Measurements from ENCODE around the gene BRD2.

Gene BRD2

GRCh38 chr6:32974541-32975308 lies 6.3 kb downstream of the BRD2 start:
- Mint-ChIP-seq H3K4me3 (peak overlapping the region; percentile 97), H3K9me3 (no peaks in the 10 kb centered on the region), H3K27me3 (no peaks in the 10 kb centered on the region), H3K27ac (peak overlapping the region; percentile 81), H3K36me3 (peaks cover 63% of the 10 kb centered on the region), H3K4me1 (peaks cover 39% of the 10 kb centered on the region)

GRCh38 chr6:32975886-32976285 lies 7.5 kb downstream of the BRD2 start:
- Mint-ChIP-seq H3K27me3 (no peaks in the 10 kb centered on the region), H3K4me1 (peaks cover 44% of the 10 kb centered on the region), H3K27ac (peak overlapping the region; percentile 32), H3K9me3 (no peaks in the 10 kb centered on the region), H3K36me3 (peaks cover 66% of the 10 kb centered on the region), H3K4me3 (peak overlapping the region; percentile 97)

DNA sequence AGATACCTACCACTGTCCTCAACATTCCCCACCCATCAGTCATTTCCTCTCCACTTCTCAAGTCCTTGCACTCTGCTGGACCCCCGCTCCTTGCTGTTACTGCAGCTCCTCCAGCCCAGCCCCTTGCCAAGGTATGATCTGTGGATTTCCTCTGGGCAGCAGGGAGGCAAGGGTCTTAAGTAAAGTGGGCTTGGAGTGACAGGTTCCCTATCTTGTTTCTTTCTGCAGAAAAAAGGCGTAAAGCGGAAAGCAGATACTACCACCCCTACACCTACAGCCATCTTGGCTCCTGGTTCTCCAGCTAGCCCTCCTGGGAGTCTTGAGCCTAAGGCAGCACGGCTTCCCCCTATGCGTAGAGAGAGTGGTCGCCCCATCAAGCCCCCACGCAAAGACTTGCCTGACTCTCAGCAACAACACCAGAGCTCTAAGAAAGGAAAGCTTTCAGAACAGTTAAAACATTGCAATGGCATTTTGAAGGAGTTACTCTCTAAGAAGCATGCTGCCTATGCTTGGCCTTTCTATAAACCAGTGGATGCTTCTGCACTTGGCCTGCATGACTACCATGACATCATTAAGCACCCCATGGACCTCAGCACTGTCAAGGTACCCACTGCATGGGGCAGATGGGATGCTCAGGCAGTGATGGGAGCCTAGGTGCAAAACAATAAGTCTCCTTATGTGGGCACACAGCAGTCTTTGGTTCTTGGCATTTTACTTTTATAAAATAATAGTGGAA lies 8.1 kb downstream of the BRD2 start:
- H3K4me3 Mint-ChIP-seq, result peak overlapping the region; percentile 97
- H3K4me1 Mint-ChIP-seq, result peaks cover 44% of the 10 kb centered on the region
- H3K27ac Mint-ChIP-seq, result peak overlapping the region; percentile 80
- peaks cover 61% of the 10 kb centered on the region for H3K36me3 Mint-ChIP-seq
- no peaks in the 10 kb centered on the region for H3K9me3 Mint-ChIP-seq
- no peaks in the 10 kb centered on the region for H3K27me3 Mint-ChIP-seq

- Mint-ChIP-seq H3K4me3 (peak overlapping the region; percentile 47), H3K27ac (peak overlapping the region; percentile 91), H3K36me3 (peaks cover 62% of the 10 kb centered on the region), H3K27me3 (no peaks in the 10 kb centered on the region), H3K4me1 (peaks cover 49% of the 10 kb centered on the region), H3K9me3 (no peaks in the 10 kb centered on the region)
Observed at GRCh38 chr6:32977272-32977952, 9.0 kb downstream of the BRD2 start.

GRCh38 chr6:32977953-32978324 lies 9.5 kb downstream of the BRD2 start:
- no peaks in the 10 kb centered on the region for H3K27me3 Mint-ChIP-seq
- peak overlapping the region; percentile 47 for H3K4me3 Mint-ChIP-seq
- no peaks in the 10 kb centered on the region for H3K9me3 Mint-ChIP-seq
- H3K36me3 Mint-ChIP-seq, result peaks cover 57% of the 10 kb centered on the region
- peaks cover 51% of the 10 kb centered on the region for H3K4me1 Mint-ChIP-seq
- peak overlapping the region; percentile 91 for H3K27ac Mint-ChIP-seq

- Mint-ChIP-seq H3K27ac (peak overlapping the region; percentile 62), H3K4me1 (peaks cover 68% of the 10 kb centered on the region), H3K4me3 (peak overlapping the region; percentile 15), H3K9me3 (no peaks in the 10 kb centered on the region), H3K36me3 (peaks cover 39% of the 10 kb centered on the region), H3K27me3 (no peaks in the 10 kb centered on the region)
Observed at GRCh38 chr6:32979720-32980487, 11.5 kb downstream of the BRD2 start.

DNA sequence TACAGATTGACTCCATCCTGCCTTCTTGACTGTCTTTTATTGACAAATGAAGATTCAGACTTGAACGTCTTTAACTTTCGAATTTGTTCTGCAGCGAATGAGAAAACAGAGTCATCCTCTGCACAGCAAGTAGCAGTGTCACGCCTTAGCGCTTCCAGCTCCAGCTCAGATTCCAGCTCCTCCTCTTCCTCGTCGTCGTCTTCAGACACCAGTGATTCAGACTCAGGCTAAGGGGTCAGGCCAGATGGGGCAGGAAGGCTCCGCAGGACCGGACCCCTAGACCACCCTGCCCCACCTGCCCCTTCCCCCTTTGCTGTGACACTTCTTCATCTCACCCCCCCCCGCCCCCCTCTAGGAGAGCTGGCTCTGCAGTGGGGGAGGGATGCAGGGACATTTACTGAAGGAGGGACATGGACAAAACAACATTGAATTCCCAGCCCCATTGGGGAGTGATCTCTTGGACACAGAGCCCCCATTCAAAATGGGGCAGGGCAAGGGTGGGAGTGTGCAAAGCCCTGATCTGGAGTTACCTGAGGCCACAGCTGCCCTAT lies 12.2 kb downstream of the BRD2 start:
- no peaks in the 10 kb centered on the region for H3K27me3 Mint-ChIP-seq
- H3K27ac Mint-ChIP-seq, result peak overlapping the region; percentile 55
- peaks cover 67% of the 10 kb centered on the region for H3K4me1 Mint-ChIP-seq
- peaks cover 32% of the 10 kb centered on the region for H3K36me3 Mint-ChIP-seq
- H3K4me3 Mint-ChIP-seq, result no peak overlapping the region
- H3K9me3 Mint-ChIP-seq, result no peaks in the 10 kb centered on the region

DNA sequence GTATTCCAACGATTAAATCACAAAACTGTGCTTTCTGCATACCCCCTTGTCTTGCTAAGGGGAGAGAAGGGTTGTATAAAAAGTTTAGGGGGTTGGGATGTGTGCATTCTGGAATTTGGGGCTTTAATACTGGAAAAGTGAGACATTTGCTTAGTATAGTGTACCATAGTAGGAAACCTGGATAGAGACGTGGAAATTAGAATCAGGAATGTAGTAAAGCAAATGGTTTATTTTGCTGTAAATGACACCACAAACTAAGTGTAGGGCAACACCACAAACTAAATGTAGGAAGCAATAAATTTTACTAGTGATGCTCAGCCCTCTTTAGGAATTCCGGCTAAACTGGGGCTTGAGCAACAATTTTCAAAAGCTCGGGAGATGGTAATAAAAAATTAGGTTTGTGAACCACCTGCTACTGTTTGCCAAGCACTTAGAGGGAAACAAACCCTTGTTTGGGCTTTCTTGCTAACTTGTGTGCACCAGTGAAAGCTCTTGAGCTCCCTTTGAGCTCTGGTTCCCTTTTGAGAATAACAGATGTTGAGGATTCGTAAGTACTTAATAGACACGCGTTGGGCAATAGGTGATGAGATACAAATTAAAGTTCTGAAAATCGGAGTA lies 13.8 kb downstream of the BRD2 start:
- Mint-ChIP-seq H3K27ac (peak overlapping the region; percentile 78), H3K4me1 (peaks cover 52% of the 10 kb centered on the region), H3K27me3 (no peaks in the 10 kb centered on the region), H3K4me3 (no peak overlapping the region), H3K36me3 (peaks cover 19% of the 10 kb centered on the region), H3K9me3 (no peaks in the 10 kb centered on the region)

DNA sequence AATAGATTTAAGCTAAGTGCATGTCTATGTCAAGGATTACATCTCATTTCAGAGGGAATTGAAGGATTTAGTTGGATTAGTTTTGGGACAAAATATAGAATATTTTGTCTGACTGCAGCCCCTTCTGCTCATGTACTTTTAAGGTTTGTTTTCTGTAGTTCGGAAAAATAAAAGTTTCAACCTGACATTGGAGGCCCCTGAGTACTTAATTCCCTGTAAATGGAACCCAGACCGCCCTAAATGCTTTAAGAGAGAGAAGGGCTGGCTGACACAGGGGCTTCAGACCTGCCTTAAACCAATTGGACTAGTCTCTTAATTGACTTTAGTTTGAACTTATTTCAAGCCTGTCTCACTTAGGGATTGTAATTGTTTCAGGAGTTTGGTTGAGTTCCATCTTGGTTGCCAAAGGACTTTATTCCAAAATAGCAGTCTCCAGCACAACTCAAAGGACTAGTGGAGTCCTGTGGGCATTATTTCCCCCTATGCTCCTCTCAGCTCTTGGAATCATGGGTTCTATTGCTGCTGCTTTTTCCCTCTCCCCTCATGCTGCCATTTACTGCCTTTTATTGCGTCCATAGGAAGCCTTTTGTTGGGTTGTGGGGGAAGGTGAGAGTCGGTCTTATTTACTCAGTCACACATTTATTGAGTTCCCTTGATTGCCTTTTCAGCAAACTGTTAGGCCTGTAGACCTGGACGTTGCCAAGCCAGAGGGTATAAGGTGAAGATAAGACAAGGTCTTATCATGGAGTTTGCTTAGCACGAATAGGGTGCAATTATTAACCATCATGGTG lies 14.5 kb downstream of the BRD2 start:
- peaks cover 45% of the 10 kb centered on the region for H3K4me1 Mint-ChIP-seq
- H3K9me3 Mint-ChIP-seq, result no peaks in the 10 kb centered on the region
- peak overlapping the region; percentile 32 for H3K27ac Mint-ChIP-seq
- peaks cover 13% of the 10 kb centered on the region for H3K36me3 Mint-ChIP-seq
- no peak overlapping the region for H3K4me3 Mint-ChIP-seq
- H3K27me3 Mint-ChIP-seq, result no peaks in the 10 kb centered on the region

- no peak overlapping the region for H3K4me3 Mint-ChIP-seq
- peaks cover 41% of the 10 kb centered on the region for H3K4me1 Mint-ChIP-seq
- H3K36me3 Mint-ChIP-seq, result peaks cover 12% of the 10 kb centered on the region
- H3K9me3 Mint-ChIP-seq, result no peaks in the 10 kb centered on the region
- no peaks in the 10 kb centered on the region for H3K27me3 Mint-ChIP-seq
- peak overlapping the region; percentile 81 for H3K27ac Mint-ChIP-seq
Observed at GRCh38 chr6:32983493-32983848, 15.1 kb downstream of the BRD2 start.

- Mint-ChIP-seq H3K4me1 (peaks cover 35% of the 10 kb centered on the region), H3K4me3 (peak overlapping the region; percentile 6), H3K27me3 (no peaks in the 10 kb centered on the region), H3K27ac (peak overlapping the region; percentile 86), H3K9me3 (no peaks in the 10 kb centered on the region), H3K36me3 (peaks cover 9% of the 10 kb centered on the region)
Observed at GRCh38 chr6:32983964-32984621, 15.7 kb downstream of the BRD2 start.

- Mint-ChIP-seq H3K27me3 (no peaks in the 10 kb centered on the region), H3K9me3 (no peaks in the 10 kb centered on the region)
Observed at GRCh38 chr6:32984622-32985389, 16.4 kb downstream of the BRD2 start.

DNA sequence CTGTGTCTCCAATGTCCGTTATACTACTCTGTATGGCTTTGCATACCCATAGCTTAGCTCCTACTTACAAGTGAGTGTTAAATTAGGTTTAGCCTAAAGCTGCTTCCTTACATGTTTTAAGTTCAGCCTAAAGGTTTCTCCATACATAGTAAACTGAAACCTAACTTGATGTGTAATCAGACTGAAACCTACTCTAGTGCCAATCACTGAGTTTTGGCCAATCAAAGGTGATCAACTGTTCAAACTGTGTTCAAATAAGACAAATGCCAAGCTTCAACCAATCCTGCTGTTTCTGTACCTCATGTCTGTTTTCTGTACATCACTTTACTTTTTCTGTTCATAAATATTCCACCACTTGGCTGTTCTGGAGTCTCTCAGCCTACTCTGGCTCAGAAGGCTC lies 21.0 kb downstream of the BRD2 start:
- Mint-ChIP-seq H3K27me3 (peaks cover 2% of the 10 kb centered on the region), H3K4me1 (peaks cover 9% of the 10 kb centered on the region), H3K27ac (no peak overlapping the region), H3K36me3 (no peaks in the 10 kb centered on the region), H3K9me3 (no peaks in the 10 kb centered on the region), H3K4me3 (no peak overlapping the region)

More at GRCh38 chr6:32984622-32985389, 16.4 kb downstream of the BRD2 start:
- Mint-ChIP-seq H3K27ac (peak overlapping the region; percentile 86), H3K36me3 (peaks cover 7% of the 10 kb centered on the region), H3K4me3 (peak overlapping the region; percentile 6), H3K4me1 (peaks cover 32% of the 10 kb centered on the region)

Data from activated naive CD4-positive, alpha-beta T cell treated with anti-CD3 and anti-CD28 coated beads, Interleukin-2, amount 50 U/mL, for 24 hours (primary cell).